D721Med (cell line): ENCODE data around the gene FAM81A.

Source experiments
- DNase-seq: peaks from one replicate; pipeline ENCODE4 v3.0.0; 2011; ENCODE audit warnings: low spot score; ENCODE audit not compliant: insufficient read length
- FAIRE-seq: peaks from 2 replicates; lab custom pipeline; 2011; peaks lifted over from hg19 to GRCh38; lab: Jason Lieb, UNC
- TF ChIP-seq, protein P1 (sequence below): IDR thresholded peaks from 2 replicates; pipeline ENCODE4 v1.5.1; 2012; ENCODE audit warnings: mild to moderate bottlenecking, control low read depth; ENCODE audit not compliant: insufficient read depth; ENCODE audit errors: missing control alignments

FAM81A gene

DNA sequence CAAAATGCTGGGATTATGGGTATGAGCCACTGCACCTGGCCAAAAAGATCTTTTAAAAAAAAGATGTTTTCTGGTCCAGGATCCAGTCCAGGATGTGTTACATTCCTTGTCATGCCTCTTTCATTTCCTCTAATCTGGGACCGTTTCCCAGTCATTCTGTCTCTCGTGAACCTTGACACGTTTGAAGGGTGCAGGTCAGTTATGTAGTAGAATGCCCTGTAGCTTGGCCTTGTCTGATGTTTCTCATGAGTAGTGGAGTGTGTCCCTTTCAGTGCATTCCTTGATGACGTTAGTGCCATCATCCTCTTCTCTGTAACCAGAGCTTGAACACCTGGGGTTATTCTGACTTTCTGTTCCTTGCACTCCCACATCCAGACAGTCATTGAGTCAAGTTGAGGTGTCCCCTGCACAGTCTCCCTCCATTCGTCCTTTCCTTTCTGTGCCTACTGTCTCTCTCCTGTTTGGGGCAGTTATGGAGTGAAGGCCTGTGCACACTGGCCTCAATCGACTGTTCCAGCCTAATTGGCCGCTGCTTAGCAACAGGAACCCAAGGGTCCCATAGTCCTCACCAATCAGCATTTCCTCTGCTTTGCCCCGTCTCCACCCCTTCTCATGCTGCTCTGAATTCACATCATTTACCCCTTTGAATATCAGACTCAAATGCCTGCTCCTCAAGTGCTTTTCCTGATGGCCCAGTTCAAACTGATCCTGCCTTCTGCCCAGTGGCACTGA is 5.5 kb downstream of the FAM81A start:
- TF ChIP-seq, protein P1, sequence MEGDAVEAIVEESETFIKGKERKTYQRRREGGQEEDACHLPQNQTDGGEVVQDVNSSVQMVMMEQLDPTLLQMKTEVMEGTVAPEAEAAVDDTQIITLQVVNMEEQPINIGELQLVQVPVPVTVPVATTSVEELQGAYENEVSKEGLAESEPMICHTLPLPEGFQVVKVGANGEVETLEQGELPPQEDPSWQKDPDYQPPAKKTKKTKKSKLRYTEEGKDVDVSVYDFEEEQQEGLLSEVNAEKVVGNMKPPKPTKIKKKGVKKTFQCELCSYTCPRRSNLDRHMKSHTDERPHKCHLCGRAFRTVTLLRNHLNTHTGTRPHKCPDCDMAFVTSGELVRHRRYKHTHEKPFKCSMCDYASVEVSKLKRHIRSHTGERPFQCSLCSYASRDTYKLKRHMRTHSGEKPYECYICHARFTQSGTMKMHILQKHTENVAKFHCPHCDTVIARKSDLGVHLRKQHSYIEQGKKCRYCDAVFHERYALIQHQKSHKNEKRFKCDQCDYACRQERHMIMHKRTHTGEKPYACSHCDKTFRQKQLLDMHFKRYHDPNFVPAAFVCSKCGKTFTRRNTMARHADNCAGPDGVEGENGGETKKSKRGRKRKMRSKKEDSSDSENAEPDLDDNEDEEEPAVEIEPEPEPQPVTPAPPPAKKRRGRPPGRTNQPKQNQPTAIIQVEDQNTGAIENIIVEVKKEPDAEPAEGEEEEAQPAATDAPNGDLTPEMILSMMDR = no peak
- DNase-seq (no peak), FAIRE-seq (no peak)

DNA sequence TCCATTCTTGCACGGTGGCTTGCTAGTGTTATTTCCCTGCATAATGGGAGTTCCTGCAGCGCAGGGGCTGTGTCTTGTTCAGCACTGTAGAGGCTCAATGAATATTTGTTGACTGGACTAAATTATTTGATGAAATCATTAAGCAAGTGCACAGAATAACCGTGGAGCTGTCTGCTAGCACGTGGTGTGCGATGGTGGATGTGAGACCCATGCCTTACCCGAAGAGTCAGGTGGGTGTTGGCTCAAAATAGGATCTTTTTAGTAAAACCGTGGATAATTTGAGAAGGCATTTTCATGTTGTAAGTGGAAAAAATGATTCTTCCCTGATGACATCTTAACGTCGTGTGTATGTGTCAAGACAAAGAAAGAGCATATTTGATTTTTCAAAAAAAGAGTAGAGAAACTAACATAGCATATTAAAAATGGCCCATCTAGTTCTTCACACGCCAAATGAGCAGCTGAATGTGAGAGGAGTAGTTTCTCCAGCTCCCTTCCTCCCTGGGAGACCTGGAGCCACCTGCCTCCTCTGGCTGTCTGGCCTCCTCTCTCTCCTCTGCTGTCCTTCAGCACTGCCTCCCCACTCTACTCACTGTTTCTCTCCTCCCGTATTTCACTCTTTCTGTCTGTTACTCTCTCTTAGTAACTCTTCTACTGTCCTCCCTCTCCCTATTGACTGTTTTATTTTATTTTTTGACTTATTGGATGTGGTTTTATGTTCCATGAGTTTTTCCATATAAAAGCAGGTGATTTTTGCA is 6.3 kb downstream of the FAM81A start:
- TF ChIP-seq, protein P1 = no peak
- FAIRE-seq (no peak), DNase-seq (no peak)

DNA sequence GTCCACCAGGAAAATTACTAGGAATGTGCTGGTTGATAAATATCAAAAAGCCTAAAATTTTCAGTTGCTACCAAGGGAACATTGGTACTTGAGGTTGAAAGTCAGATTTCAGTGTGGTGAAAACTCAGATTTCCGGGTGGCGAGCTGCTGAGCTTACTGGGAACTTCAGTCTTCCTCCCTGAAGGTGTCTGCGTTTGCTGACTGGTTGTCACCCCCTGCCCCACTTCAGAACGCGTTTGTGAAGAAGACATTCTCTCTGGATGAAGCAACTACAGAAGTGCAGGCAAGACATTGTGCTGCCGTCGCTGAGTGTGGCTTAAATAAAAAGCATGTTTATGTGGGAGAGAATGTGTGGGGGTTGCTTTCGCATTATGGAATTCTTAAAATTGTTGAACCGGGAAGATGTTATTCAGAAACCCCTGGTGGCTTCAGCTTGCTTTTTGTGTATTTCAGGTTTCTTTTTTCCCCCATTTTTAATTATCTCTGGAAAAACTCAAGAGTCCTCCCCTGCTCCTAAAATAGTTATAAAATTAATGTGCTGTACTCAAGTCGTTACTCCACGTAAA is 7.1 kb downstream of the FAM81A start:
- DNase-seq (no peak), FAIRE-seq (no peak)
- TF ChIP-seq, protein P1 = no peak

DNA sequence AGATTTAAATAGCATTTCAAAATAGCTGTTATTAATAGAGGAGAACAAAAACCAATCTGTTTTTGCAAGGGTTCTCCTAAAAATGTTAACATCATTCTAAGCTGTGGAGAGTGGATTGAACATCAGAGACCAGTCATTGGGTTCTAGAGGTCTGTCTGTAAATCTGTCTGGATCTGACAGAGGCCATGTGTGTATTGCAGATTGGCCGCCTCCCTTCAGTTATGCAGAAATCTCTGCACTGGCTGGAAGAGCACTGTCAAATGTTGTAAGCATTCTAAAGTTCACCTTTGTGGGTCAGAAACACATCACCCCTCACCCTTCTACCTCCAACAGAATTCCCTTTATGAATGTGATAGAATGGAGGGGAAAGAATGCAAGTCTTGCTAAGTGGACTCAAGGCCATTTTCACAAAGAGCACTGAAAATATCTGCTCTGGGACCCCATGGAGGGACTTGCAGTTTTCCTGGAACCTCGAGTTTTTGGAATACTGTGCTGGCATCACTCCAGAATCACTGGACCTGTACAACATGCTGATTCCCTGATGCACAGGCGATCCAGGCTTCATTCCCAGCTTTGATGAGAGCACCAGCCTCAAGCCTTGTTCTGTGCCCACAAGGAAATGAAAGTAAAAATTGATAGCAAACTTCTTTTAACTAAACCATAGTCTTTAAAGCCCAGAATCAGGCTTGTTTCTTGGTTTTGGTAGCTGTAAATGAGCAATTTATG is 8.4 kb downstream of the FAM81A start:
- FAIRE-seq (no peak), DNase-seq (no peak)
- TF ChIP-seq, protein P1 = no peak

DNA sequence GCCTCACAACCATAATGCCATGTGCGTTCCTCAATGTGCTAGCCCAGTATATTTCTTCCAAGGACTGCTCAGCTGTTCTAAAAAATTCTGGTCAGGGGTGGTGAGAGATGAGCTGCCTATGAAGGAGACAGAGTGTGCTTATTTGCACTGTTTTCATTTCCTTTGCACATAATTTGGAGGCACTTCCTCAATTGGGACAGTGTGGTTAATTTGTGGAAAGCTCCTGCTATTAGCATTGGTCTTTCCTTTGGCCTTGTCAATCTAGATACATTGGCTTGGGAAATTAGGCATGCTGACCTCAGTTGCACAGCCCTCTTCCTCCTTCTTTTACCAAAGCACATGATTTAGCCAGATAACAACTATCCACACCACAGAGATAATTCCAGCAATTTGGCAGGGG is 9.4 kb downstream of the FAM81A start:
- DNase-seq = no peak
- no peak for FAIRE-seq
- TF ChIP-seq, protein P1 = no peak

DNA sequence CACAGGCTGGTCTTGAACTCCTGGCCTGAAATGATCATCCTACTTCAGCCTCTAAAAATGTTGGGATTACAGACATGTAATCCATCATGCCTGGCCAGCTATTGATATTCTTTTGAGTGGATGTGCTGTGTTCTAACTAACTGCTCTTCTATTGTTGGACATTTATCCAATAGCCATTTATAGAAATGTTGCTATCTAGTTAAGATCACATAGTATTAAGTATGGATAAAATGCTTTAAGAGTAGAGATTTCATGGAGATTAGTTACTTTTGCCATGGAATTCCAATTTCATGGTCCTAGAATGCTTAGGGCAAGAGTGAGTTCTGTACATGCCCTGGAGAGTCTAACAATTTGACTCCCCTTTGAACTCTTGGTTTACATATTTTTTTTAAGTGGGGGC is 10.9 kb downstream of the FAM81A start:
- FAIRE-seq = no peak
- TF ChIP-seq, protein P1 = no peak
- DNase-seq = no peak
